ENCODE data around the gene DRC1. TPM values are rescaled to one million over a fixed set of nuclear protein-coding genes. Genes with fewer than 3 reads are reported as not detected.

The DRC1 gene
- polyA plus RNA-seq, 1 donor from 2014 or later = 0.16 TPM

DNA sequence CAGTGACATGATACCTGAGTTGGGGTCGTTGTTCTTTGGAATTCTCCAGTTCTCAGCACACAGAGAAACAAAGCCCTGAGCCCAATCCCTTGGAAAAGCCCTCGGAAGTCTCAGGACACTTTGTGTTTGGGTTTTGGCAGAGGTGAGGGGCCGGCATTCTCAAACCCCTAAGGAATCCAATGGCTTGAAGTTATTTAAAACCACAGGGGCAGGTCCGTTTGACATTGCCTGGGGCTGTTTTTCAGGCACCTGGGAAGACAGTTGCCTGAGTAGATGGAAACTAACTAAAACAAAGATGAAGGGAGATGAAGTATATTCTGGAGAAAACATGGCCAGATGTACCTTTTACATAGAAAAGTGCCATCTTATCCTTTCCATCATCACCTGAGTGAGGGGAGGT, 98.7 kb downstream of the DRC1 start:
- Histone ChIP-seq H3K36me3 (ENCODE audit: insufficient read depth, low read length) (no peaks in the 10 kb centered on the region), H2AFZ (ENCODE audit: low read depth, low read length) (no peak overlapping the region), H3K9me3 (ENCODE audit: low read length) (no peaks in the 10 kb centered on the region), H4K20me1 (ENCODE audit: insufficient read depth) (no peaks in the 10 kb centered on the region), H3K27ac (ENCODE audit: low read length) (no peak overlapping the region), H3K4me3 (ENCODE audit: low read length) (no peak overlapping the region), H3K79me2 (replicated peaks; ENCODE audit: insufficient read depth, low read length) (no peaks in the 10 kb centered on the region), H3K4me2 (ENCODE audit: low read length) (no peak overlapping the region), H3K27me3 (ENCODE audit: insufficient read depth, low read depth, low read length) (peaks cover 9% of the 10 kb centered on the region), H3K9ac (ENCODE audit: low read length) (no peak overlapping the region), H3F3A (ENCODE audit: insufficient read depth, low read length, poor library complexity, severe bottlenecking) (no peaks in the 10 kb centered on the region), H3K9me2 (ENCODE audit: insufficient read depth, low read length) (no peaks in the 10 kb centered on the region)
- TF ChIP-seq MXI1 (conservative IDR thresholded peaks at IDR 0.05; ENCODE audit: poor library complexity, severe bottlenecking) (no peak), SMC3 (conservative IDR thresholded peaks at IDR 0.05; ENCODE audit: poor library complexity) (no peak), TAF1 (IDR thresholded peaks at IDR 0.05; ENCODE audit: low read depth) (no peak), RAD21 (conservative IDR thresholded peaks at IDR 0.05) (no peak), EP300 (conservative IDR thresholded peaks at IDR 0.05; ENCODE audit: poor library complexity, severe bottlenecking) (no peak), EZH2 (IDR thresholded peaks at IDR 0.05; ENCODE audit: borderline replicate concordance, insufficient read depth, low read length, poor library complexity, severe bottlenecking) (no peak)
- TF ChIP-seq, protein P1, sequence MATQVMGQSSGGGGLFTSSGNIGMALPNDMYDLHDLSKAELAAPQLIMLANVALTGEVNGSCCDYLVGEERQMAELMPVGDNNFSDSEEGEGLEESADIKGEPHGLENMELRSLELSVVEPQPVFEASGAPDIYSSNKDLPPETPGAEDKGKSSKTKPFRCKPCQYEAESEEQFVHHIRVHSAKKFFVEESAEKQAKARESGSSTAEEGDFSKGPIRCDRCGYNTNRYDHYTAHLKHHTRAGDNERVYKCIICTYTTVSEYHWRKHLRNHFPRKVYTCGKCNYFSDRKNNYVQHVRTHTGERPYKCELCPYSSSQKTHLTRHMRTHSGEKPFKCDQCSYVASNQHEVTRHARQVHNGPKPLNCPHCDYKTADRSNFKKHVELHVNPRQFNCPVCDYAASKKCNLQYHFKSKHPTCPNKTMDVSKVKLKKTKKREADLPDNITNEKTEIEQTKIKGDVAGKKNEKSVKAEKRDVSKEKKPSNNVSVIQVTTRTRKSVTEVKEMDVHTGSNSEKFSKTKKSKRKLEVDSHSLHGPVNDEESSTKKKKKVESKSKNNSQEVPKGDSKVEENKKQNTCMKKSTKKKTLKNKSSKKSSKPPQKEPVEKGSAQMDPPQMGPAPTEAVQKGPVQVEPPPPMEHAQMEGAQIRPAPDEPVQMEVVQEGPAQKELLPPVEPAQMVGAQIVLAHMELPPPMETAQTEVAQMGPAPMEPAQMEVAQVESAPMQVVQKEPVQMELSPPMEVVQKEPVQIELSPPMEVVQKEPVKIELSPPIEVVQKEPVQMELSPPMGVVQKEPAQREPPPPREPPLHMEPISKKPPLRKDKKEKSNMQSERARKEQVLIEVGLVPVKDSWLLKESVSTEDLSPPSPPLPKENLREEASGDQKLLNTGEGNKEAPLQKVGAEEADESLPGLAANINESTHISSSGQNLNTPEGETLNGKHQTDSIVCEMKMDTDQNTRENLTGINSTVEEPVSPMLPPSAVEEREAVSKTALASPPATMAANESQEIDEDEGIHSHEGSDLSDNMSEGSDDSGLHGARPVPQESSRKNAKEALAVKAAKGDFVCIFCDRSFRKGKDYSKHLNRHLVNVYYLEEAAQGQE (IDR thresholded peaks at IDR 0.05; ENCODE audit: borderline replicate concordance) = no peak
- TF ChIP-seq, protein P2, sequence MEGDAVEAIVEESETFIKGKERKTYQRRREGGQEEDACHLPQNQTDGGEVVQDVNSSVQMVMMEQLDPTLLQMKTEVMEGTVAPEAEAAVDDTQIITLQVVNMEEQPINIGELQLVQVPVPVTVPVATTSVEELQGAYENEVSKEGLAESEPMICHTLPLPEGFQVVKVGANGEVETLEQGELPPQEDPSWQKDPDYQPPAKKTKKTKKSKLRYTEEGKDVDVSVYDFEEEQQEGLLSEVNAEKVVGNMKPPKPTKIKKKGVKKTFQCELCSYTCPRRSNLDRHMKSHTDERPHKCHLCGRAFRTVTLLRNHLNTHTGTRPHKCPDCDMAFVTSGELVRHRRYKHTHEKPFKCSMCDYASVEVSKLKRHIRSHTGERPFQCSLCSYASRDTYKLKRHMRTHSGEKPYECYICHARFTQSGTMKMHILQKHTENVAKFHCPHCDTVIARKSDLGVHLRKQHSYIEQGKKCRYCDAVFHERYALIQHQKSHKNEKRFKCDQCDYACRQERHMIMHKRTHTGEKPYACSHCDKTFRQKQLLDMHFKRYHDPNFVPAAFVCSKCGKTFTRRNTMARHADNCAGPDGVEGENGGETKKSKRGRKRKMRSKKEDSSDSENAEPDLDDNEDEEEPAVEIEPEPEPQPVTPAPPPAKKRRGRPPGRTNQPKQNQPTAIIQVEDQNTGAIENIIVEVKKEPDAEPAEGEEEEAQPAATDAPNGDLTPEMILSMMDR (IDR thresholded peaks at IDR 0.05; ENCODE audit: poor library complexity, severe bottlenecking) = no peak

DNA sequence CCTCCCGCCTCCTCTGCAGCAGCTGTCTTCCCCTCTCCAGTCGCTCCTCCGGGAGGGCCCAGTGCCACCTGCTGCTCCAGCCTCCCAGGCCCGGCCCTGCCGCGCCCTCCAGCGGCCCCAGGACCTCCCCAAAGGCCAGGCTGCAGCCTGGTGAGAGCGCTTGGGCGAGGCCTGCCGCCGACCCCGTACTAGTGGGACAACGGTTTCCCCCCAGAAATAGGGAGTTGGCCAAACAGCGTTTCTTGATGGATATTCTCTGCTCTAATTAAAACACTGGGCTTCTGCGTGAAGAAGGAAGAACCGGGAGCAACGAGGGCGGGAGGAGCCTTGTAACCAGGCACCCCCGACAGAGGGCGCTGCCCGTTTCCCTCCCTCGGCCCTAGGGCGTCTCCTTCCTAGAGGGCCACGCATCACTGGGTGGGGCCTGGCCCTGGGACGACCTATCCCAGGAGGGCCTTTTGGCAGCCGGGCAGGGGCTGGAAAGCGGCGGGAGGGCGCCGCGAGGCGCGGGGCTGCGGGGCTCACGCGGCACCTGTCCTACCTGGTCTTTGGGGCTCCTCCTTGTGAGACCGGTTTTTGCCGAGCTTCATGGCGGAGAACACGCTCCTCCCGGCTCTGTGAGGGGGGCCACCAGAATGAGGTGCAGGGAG, 101.6 kb downstream of the DRC1 start:
- Histone ChIP-seq H4K20me1 (ENCODE audit: insufficient read depth) (no peaks in the 10 kb centered on the region), H3K79me2 (replicated peaks; ENCODE audit: insufficient read depth, low read length) (no peaks in the 10 kb centered on the region), H2AFZ (ENCODE audit: low read depth, low read length) (no peak overlapping the region), H3F3A (ENCODE audit: insufficient read depth, low read length, poor library complexity, severe bottlenecking) (no peaks in the 10 kb centered on the region), H3K9me3 (ENCODE audit: low read length) (no peaks in the 10 kb centered on the region), H3K36me3 (ENCODE audit: insufficient read depth, low read length) (no peaks in the 10 kb centered on the region), H3K9ac (ENCODE audit: low read length) (no peak overlapping the region), H3K4me3 (ENCODE audit: low read length) (no peak overlapping the region), H3K9me2 (ENCODE audit: insufficient read depth, low read length) (no peaks in the 10 kb centered on the region), H3K4me2 (ENCODE audit: low read length) (no peak overlapping the region), H3K27me3 (ENCODE audit: insufficient read depth, low read depth, low read length) (peaks cover 9% of the 10 kb centered on the region), H3K27ac (ENCODE audit: low read length) (no peak overlapping the region)
- TF ChIP-seq RAD21 (conservative IDR thresholded peaks at IDR 0.05) (no peak), POLR2AphosphoS5 (IDR thresholded peaks at IDR 0.05) (no peak), TAF1 (IDR thresholded peaks at IDR 0.05; ENCODE audit: low read depth) (no peak), EP300 (conservative IDR thresholded peaks at IDR 0.05; ENCODE audit: poor library complexity, severe bottlenecking) (no peak), MXI1 (conservative IDR thresholded peaks at IDR 0.05; ENCODE audit: poor library complexity, severe bottlenecking) (no peak), SMC3 (conservative IDR thresholded peaks at IDR 0.05; ENCODE audit: poor library complexity) (no peak)
- TF ChIP-seq, protein P2 (IDR thresholded peaks at IDR 0.05; ENCODE audit: poor library complexity, severe bottlenecking) = peak; percentile 38

Measured in neural cell (in vitro differentiated cells).